Astrocyte (in vitro differentiated cells and primary cell): ENCODE data around the gene CDC20B.

ENCODE experiments used
- CTCF ChIP-seq: IDR thresholded peaks from 2 replicates; pipeline ENCODE4 v1.5.1; 2011; ENCODE audit warnings: low read depth, mild to moderate bottlenecking, inconsistent platforms, low read length, moderate library complexity; ENCODE audit not compliant: insufficient read depth
- EZH2 ChIP-seq: IDR thresholded peaks from 2 replicates; pipeline ENCODE4 v1.6.1; 2012; ENCODE audit warnings: mild to moderate bottlenecking, low read length, inconsistent platforms; ENCODE audit not compliant: insufficient read depth

- TF ChIP-seq CTCF: no peak
- TF ChIP-seq EZH2: no peak
Measured at GRCh38 chr5:55064523-55064922, 108.5 kb downstream of the CDC20B start.
